ACC112 (cell line): ENCODE measurements around the gene FAAH.

ENCODE experiments used
- H2AFZ ChIP-seq: fragments of 200-600 bp; sonication (generic); one replicate; pipeline ENCODE4 v1.6.0; 2017; ENCODE audit warnings: antibody characterized with exemption, low read length; ENCODE audit not compliant: unreplicated experiment
- H3K27ac ChIP-seq: fragments of 200-600 bp; sonication (generic); 2 replicates; pipeline ENCODE4 v1.5.1; 2014; ENCODE audit warnings: low read depth, mild to moderate bottlenecking, antibody characterized with exemption, low read length, moderate library complexity
- H3K27me3 ChIP-seq: fragments of 200-600 bp; sonication (generic); 2 replicates; pipeline ENCODE4 v1.6.1; 2014; ENCODE audit warnings: mild to moderate bottlenecking, antibody characterized with exemption, low read length, moderate library complexity, mixed read lengths; ENCODE audit not compliant: insufficient read depth
- H3K36me3 ChIP-seq: fragments of 200-600 bp; sonication (generic); 2 replicates; pipeline ENCODE4 v1.6.1; 2016; ENCODE audit warnings: mild to moderate bottlenecking, antibody characterized with exemption, low read length, moderate library complexity, mixed read lengths; ENCODE audit not compliant: insufficient read depth
- H3K4me1 ChIP-seq: fragments of 200-600 bp; sonication (generic); one replicate; pipeline ENCODE4 v1.6.1; 2016; ENCODE audit warnings: low read length, mixed read lengths; ENCODE audit not compliant: insufficient read depth, unreplicated experiment, control insufficient read depth
- H3K4me3 ChIP-seq: fragments of 200-600 bp; sonication (generic); 2 replicates; pipeline ENCODE4 v1.5.1; 2014; ENCODE audit warnings: mild to moderate bottlenecking, low read depth, low read length
- H3K79me2 ChIP-seq: fragments of 200-600 bp; sonication (generic); one replicate; pipeline ENCODE4 v1.6.0; 2016; ENCODE audit warnings: low read length; ENCODE audit not compliant: control insufficient read depth, unreplicated experiment, insufficient read depth

FAAH gene

DNA sequence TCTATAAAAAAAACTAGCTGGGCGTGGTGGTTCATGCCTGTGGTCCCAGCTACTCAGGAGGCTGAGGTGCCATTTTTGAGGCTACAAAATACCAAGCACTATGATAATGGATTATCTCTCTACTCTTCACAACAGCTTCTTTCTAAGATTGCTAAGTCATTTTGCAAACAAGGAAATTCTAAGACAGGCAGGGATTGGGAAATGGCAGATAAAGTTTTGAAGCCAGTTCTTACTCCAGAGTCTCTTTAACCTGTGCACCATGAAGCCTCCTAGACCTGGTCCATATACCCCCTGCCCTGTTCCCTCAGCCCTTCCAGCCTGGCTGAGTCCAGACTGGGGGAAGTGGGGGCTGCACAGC, 56.0 kb downstream of the FAAH start:
- Histone ChIP-seq H3K27me3 (peaks cover 21% of the 10 kb centered on the region), H3K4me3 (no peak overlapping the region), H3K36me3 (no peaks in the 10 kb centered on the region), H3K4me1 (no peaks in the 10 kb centered on the region), H2AFZ (no peak overlapping the region), H3K79me2 (no peaks in the 10 kb centered on the region), H3K27ac (no peak overlapping the region)

DNA sequence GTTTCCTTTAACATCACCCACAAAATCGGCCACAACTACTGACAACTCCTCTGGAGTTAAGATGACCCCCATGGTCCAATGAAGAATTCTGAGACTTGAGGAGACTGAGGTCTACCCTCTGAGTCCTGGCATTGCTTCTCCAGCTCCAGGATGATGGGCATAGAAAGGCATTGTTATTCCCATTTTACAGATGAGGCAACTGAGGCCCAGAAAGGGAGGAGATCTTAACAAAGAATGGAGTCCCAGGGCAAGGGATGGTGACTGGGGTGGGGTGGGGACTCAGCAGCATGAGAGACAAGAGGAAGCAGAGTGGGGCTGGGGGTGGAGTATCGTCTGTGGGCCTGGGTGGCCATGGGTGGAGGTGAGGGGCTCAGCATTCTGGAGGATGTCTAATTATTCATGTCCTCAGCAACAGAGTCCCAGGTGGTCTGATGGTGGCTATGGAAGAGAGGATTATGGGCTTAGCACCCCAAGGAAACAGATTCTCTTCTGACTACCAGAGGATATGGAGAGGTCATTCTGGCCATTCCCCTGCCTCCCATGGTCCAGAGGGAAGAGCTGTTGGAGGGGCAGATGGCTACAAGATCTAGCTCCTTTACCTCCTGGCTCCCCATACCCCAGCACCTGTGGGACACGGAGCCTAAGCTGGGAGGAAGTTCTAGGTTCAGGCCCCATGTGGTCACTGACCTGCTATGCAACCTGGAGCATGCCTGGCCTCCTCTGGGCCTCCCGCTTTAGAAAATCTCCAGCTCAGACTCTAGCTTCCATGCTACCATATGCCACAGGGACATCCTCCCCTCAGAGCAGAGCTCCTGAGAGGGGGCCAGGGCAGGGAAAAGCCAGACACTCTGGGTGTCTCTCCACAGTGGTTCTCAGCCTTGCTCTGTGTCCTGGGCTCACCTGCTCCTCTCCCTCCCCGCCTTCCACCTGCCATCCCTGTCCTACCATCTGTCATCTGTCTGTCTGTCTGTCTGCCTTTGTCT, 58.1 kb downstream of the FAAH start:
- H2AFZ ChIP-seq = no peak overlapping the region
- no peaks in the 10 kb centered on the region for H3K4me1 ChIP-seq
- H3K79me2 ChIP-seq = no peaks in the 10 kb centered on the region
- peaks cover 19% of the 10 kb centered on the region for H3K27me3 ChIP-seq
- H3K36me3 ChIP-seq = no peaks in the 10 kb centered on the region
- H3K27ac ChIP-seq = no peak overlapping the region
- no peak overlapping the region for H3K4me3 ChIP-seq

DNA sequence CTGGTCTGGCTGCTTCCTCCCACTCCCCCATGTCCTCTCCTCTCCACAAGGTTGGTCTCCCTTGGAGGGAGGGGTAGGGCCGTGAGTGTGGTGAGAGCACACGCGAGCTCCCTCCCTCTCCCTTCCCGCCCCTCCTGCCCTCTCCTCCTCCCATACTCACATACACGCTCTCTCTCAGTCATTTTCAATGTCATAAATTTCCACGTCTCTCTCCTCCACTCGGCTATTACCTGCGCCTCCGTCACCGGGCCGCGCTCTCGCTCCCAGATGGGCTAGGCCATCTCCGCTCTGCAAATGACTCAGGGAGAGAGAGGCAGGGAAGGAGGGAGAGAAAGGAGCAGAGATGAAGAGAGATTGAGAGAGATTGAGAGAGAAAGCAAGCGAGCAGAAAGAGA, 58.8 kb downstream of the FAAH start:
- Histone ChIP-seq H3K27me3 (peaks cover 12% of the 10 kb centered on the region), H2AFZ (no peak overlapping the region), H3K79me2 (no peaks in the 10 kb centered on the region), H3K4me1 (no peaks in the 10 kb centered on the region), H3K36me3 (no peaks in the 10 kb centered on the region), H3K27ac (no peak overlapping the region), H3K4me3 (no peak overlapping the region)

DNA sequence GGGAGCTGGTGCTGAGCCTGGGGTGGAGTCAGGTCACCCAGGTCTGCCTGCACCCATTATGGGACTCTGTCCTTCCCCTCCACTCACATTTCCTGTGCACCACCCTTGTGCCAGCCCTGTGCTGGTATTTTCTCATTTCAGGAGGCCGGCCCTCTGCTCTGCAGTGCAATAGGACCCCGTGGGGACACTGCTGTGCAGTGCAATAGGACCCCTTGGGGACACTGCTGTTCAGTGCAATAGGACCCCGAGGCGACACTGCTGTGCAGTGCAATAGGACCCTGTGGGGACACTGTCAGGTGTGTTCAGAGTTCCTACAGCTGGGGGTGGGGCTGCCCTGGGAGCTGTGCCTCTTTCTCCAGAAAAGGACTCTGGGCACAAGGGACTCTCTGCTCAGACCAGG, 59.3 kb downstream of the FAAH start:
- Histone ChIP-seq H2AFZ (no peak overlapping the region), H3K4me3 (no peak overlapping the region), H3K4me1 (no peaks in the 10 kb centered on the region), H3K27ac (no peak overlapping the region), H3K27me3 (peaks cover 7% of the 10 kb centered on the region), H3K79me2 (no peaks in the 10 kb centered on the region), H3K36me3 (no peaks in the 10 kb centered on the region)

DNA sequence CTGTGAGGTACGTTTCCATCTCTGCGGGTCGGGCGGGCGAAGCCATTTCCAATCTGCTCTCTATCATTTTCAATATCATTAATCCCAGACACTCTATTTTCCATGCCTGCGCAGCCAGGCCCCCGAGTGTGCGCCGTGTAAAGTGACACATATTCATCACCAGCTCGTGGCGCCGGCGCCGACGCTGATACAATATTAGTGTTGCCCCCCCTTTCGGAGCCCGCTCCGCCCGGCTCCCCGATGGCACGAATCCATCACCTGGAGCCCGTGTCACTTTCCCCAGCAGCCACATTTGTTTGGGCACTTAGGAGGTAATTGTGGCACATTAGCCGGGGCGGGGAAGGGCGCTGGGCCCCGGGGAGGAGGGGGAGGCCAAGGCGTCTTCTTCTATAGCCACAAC, 61.8 kb downstream of the FAAH start:
- Histone ChIP-seq H3K27ac (no peak overlapping the region), H2AFZ (no peak overlapping the region)

DNA sequence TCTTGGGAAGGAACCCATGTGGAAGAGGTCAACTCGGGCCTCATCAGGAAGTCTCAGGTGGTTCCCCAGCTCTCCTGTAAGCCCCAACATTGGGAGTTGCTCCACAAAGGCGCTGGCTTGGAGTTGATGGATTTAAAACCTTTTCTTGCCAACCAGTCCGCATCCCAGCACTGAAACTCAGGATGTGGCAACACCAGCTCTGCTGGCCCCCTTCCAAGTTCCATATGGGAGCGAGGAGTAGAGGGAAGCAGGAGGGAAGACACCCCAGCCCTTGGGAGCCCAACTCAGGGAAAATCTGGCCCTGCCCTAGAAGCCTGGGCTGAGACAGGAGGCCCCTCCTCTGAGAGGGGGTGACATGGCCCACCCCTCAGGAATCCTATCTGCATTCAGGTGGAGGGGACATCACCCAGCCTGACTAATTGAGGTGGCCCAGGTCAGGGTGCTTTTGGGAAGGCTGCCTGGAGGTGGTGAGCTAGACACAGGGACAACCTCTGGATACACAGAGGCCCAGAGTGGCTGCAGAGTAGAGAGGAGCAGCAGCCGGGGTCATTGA, 62.4 kb downstream of the FAAH start:
- no peaks in the 10 kb centered on the region for H3K36me3 ChIP-seq
- H3K27me3 ChIP-seq = peaks cover 23% of the 10 kb centered on the region
- no peaks in the 10 kb centered on the region for H3K4me1 ChIP-seq
- no peak overlapping the region for H3K4me3 ChIP-seq
- H2AFZ ChIP-seq = no peak overlapping the region
- H3K27ac ChIP-seq = no peak overlapping the region
- H3K79me2 ChIP-seq = no peaks in the 10 kb centered on the region

More for the DNA sequence above, 61.8 kb downstream of the FAAH start:
- Histone ChIP-seq H3K36me3 (no peaks in the 10 kb centered on the region), H3K27me3 (peaks cover 18% of the 10 kb centered on the region), H3K4me1 (no peaks in the 10 kb centered on the region), H3K79me2 (no peaks in the 10 kb centered on the region), H3K4me3 (no peak overlapping the region)

DNA sequence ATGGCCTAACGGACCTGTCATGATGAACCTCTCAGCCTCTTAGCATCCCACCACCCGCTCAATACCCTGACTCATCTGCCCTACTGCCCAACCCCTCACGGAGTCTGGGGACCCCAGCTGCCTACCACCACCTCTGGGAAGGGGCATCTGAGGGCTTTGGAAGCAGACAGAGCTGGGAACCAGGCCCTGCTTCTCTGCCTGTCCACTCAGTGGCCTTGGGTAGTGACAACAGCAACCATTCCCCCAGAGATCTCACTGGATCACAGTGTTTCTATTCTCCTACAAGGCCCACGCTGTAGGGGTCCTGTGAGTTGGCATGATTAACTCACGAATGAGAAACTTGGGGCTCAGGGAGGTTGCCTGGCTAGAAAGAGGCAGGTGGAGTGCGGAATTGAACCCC, 63.1 kb downstream of the FAAH start:
- peaks cover 4% of the 10 kb centered on the region for H3K4me1 ChIP-seq
- H3K4me3 ChIP-seq = no peak overlapping the region
- no peak overlapping the region for H3K27ac ChIP-seq
- H3K36me3 ChIP-seq = no peaks in the 10 kb centered on the region
- H2AFZ ChIP-seq = no peak overlapping the region
- H3K79me2 ChIP-seq = no peaks in the 10 kb centered on the region
- H3K27me3 ChIP-seq = peaks cover 30% of the 10 kb centered on the region

DNA sequence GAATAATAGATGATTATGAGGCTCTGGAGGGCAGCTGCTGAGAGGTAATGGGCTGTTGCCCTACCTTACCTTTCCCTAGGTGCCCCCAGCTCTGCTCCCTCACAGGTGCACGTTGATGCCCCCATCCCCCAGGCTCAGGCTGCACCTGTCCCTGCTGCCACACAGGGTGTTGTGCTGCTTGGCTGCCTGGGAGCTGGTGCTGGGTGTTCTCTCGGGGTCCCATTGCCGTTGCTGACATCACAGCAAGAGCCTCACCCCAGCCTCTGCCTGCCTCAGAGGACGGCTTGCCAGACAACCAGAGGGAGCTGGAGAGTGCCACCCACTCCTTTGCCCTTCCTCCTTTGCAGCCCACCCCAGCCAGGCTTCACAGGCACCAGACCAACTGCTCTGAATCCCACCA, 64.1 kb downstream of the FAAH start:
- Histone ChIP-seq H2AFZ (no peak overlapping the region), H3K4me1 (peaks cover 5% of the 10 kb centered on the region), H3K27me3 (peaks cover 37% of the 10 kb centered on the region)

DNA sequence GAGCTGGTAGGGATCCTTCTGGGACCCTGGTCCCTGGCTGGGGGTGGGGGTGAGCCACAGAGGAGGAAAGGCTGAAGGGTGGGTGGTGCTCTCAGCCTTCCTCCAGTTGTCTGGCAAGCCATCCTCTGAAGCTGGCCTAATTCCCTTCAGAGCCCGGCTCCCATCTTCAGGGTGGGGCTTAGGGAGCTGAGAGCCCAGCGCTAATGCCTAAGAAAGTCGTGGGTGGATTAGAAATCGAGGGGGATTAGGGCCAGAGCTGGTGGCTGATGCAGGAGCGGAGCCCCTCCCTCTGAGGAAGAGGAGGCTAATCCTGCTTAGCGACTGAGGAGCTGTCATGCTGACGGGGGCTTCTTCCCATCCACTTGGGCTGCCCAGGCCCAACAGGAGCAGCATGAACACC, 64.7 kb downstream of the FAAH start:
- Histone ChIP-seq H3K36me3 (no peaks in the 10 kb centered on the region), H3K27me3 (peaks cover 39% of the 10 kb centered on the region), H3K27ac (no peak overlapping the region), H3K4me1 (peaks cover 5% of the 10 kb centered on the region), H3K4me3 (no peak overlapping the region), H2AFZ (no peak overlapping the region), H3K79me2 (no peaks in the 10 kb centered on the region)

More for the DNA sequence above, 64.1 kb downstream of the FAAH start:
- no peaks in the 10 kb centered on the region for H3K36me3 ChIP-seq
- no peak overlapping the region for H3K4me3 ChIP-seq
- H3K79me2 ChIP-seq = no peaks in the 10 kb centered on the region
- H3K27ac ChIP-seq = no peak overlapping the region

DNA sequence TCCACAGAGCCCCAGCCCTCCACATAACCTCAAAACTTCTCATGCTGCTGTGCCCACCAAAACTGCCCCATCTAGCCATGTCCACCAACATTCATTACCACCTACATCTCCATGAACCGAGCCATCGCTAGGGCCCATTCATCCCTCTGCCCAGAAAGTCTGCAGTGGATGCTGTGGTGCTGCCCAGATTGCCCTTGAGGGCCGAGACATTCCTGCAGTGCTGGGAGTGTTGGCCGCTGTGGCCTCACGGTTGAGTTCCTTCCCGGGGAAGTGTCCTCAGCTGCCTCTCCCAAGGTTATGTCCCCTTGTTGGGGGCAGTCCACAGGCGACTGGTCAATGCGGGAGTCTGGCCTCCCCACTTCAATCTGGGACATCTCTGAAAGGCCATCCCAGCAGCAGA, 65.2 kb downstream of the FAAH start:
- Histone ChIP-seq H3K27ac (no peak overlapping the region), H3K36me3 (no peaks in the 10 kb centered on the region), H3K79me2 (no peaks in the 10 kb centered on the region), H3K4me1 (peaks cover 5% of the 10 kb centered on the region), H3K4me3 (no peak overlapping the region), H3K27me3 (peaks cover 39% of the 10 kb centered on the region), H2AFZ (no peak overlapping the region)
